ENCODE results near the gene SDHC. TPM values are rescaled to one million over a fixed set of nuclear protein-coding genes. Genes with fewer than 3 reads are reported as not detected.

Gene SDHC
- total and polyA plus RNA-seq, 2 of the 13 experiments (the other 11 are each of a cell fraction or from before 2014, with no cell fraction given), result 27.1 to 229 TPM

DNA sequence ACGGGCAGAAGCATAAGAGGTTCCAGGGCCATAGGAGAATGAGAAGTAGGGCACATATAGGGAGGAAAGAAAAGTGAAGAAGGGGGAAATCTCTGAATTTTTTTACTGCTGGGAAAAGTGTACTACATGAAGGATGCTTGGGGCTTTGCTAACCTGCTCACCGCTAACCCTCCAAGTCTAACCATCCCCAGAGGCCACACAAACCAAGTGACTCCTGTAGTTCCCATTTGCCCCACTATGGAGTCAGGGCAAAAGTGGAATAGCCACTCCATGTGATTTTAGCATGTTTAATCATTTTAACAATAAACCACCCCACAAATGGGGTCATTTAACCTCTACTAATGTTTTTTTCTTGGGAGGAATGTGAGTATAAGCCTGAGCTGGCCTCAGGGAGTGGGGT lies 29.1 kb upstream of the SDHC start:
- intact Hi-C loops (cut with micrococcal nuclease; ENCODE audit: unreplicated experiment), result no loop called here
- Histone ChIP-seq H3K27ac (ENCODE audit: extremely low read length, insufficient read depth, low read length) (no peak overlapping the region), H3K9ac (ENCODE audit: insufficient read depth, low read depth, low read length) (no peak overlapping the region), H3K4me1 (ENCODE audit: insufficient read depth, low read length) (peaks cover 17% of the 10 kb centered on the region), H3K79me2 (ENCODE audit: insufficient read depth, low read length) (no peaks in the 10 kb centered on the region), H3K36me3 (replicated peaks in 1 of 2; ENCODE audit: control insufficient read depth in 1 of 2, insufficient read depth in 2 of 2, low read length in 2 of 2) (no peaks in the 10 kb centered on the region), H2AFZ (ENCODE audit: low read length) (no peak overlapping the region), H3K4me2 (ENCODE audit: low read depth, low read length) (no peak overlapping the region), H3K27me3 (ENCODE audit: control insufficient read depth in 1 of 2, insufficient read depth in 2 of 2, low read length in 2 of 2) (no peaks in the 10 kb centered on the region; a peak in 1 of 5 replicates), H3K4me3 (replicated peaks in 1 of 3; ENCODE audit: insufficient read depth in 1 of 3, low read depth in 2 of 3, low read length in 3 of 3) (no peak overlapping the region), H3K9me3 (ENCODE audit: low read length) (no peaks in the 10 kb centered on the region), H4K20me1 (ENCODE audit: insufficient read depth, low read length) (no peaks in the 10 kb centered on the region)
- no peak for TF ChIP-seq SUZ12 (IDR thresholded peaks at IDR 0.05; ENCODE audit: low read depth, low read length)
- TF ChIP-seq, protein P1, sequence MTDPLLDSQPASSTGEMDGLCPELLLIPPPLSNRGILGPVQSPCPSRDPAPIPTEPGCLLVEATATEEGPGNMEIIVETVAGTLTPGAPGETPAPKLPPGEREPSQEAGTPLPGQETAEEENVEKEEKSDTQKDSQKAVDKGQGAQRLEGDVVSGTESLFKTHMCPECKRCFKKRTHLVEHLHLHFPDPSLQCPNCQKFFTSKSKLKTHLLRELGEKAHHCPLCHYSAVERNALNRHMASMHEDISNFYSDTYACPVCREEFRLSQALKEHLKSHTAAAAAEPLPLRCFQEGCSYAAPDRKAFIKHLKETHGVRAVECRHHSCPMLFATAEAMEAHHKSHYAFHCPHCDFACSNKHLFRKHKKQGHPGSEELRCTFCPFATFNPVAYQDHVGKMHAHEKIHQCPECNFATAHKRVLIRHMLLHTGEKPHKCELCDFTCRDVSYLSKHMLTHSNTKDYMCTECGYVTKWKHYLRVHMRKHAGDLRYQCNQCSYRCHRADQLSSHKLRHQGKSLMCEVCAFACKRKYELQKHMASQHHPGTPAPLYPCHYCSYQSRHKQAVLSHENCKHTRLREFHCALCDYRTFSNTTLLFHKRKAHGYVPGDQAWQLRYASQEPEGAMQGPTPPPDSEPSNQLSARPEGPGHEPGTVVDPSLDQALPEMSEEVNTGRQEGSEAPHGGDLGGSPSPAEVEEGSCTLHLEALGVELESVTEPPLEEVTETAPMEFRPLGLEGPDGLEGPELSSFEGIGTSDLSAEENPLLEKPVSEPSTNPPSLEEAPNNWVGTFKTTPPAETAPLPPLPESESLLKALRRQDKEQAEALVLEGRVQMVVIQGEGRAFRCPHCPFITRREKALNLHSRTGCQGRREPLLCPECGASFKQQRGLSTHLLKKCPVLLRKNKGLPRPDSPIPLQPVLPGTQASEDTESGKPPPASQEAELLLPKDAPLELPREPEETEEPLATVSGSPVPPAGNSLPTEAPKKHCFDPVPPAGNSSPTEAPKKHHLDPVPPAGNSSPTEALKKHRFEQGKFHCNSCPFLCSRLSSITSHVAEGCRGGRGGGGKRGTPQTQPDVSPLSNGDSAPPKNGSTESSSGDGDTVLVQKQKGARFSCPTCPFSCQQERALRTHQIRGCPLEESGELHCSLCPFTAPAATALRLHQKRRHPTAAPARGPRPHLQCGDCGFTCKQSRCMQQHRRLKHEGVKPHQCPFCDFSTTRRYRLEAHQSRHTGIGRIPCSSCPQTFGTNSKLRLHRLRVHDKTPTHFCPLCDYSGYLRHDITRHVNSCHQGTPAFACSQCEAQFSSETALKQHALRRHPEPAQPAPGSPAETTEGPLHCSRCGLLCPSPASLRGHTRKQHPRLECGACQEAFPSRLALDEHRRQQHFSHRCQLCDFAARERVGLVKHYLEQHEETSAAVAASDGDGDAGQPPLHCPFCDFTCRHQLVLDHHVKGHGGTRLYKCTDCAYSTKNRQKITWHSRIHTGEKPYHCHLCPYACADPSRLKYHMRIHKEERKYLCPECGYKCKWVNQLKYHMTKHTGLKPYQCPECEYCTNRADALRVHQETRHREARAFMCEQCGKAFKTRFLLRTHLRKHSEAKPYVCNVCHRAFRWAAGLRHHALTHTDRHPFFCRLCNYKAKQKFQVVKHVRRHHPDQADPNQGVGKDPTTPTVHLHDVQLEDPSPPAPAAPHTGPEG (CRISPR knock-in tag; IDR thresholded peaks at IDR 0.05), result no peak
- TF ChIP-seq SP1 (IDR thresholded peaks at IDR 0.05), result no peak
- no peak for TF ChIP-seq SP1 (CRISPR knock-in tag; IDR thresholded peaks at IDR 0.05)
- TF ChIP-seq MIXL1 (CRISPR knock-in tag; IDR thresholded peaks at IDR 0.05), result no peak
- no peak for TF ChIP-seq ZSCAN31 (CRISPR knock-in tag; IDR thresholded peaks at IDR 0.05; ENCODE audit: low read depth)
- TF ChIP-seq, protein P2, sequence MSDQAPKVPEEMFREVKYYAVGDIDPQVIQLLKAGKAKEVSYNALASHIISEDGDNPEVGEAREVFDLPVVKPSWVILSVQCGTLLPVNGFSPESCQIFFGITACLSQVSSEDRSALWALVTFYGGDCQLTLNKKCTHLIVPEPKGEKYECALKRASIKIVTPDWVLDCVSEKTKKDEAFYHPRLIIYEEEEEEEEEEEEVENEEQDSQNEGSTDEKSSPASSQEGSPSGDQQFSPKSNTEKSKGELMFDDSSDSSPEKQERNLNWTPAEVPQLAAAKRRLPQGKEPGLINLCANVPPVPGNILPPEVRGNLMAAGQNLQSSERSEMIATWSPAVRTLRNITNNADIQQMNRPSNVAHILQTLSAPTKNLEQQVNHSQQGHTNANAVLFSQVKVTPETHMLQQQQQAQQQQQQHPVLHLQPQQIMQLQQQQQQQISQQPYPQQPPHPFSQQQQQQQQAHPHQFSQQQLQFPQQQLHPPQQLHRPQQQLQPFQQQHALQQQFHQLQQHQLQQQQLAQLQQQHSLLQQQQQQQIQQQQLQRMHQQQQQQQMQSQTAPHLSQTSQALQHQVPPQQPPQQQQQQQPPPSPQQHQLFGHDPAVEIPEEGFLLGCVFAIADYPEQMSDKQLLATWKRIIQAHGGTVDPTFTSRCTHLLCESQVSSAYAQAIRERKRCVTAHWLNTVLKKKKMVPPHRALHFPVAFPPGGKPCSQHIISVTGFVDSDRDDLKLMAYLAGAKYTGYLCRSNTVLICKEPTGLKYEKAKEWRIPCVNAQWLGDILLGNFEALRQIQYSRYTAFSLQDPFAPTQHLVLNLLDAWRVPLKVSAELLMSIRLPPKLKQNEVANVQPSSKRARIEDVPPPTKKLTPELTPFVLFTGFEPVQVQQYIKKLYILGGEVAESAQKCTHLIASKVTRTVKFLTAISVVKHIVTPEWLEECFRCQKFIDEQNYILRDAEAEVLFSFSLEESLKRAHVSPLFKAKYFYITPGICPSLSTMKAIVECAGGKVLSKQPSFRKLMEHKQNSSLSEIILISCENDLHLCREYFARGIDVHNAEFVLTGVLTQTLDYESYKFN (CRISPR knock-in tag; conservative IDR thresholded peaks at IDR 0.05), result no peak
- no peak for TF ChIP-seq ZNF138 (CRISPR knock-in tag; IDR thresholded peaks at IDR 0.05; ENCODE audit: low read depth)
- TF ChIP-seq, protein P3, sequence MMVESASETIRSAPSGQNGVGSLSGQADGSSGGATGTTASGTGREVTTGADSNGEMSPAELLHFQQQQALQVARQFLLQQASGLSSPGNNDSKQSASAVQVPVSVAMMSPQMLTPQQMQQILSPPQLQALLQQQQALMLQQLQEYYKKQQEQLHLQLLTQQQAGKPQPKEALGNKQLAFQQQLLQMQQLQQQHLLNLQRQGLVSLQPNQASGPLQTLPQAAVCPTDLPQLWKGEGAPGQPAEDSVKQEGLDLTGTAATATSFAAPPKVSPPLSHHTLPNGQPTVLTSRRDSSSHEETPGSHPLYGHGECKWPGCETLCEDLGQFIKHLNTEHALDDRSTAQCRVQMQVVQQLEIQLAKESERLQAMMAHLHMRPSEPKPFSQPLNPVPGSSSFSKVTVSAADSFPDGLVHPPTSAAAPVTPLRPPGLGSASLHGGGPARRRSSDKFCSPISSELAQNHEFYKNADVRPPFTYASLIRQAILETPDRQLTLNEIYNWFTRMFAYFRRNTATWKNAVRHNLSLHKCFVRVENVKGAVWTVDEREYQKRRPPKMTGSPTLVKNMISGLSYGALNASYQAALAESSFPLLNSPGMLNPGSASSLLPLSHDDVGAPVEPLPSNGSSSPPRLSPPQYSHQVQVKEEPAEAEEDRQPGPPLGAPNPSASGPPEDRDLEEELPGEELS (CRISPR knock-in tag; IDR thresholded peaks at IDR 0.05), result no peak
- TF ChIP-seq FOXO1 (CRISPR knock-in tag; IDR thresholded peaks at IDR 0.05), result no peak
- CTCF ChIA-PET (ENCODE audit: low intra/inter-chr PET ratio, low total read pairs), result no interaction called here
- POLR2A ChIA-PET, result no interaction called here
- DNase-seq (ENCODE audit: low spot score) (no peak), ATAC-seq (peak; percentile 45; the same call in 2 of the 3 replicates), FAIRE-seq (no peak)
- in situ Hi-C loops (cut with HindIII; ENCODE audit: extremely low pct_ligation_motif_present, low pct_unique_long_range_greater_than_20kb), result no loop called here
- BruUV-seq (replicated peaks), result no TSS peak
- 86% methylated on average over 2 of the region's 2 CpGs for WGBS (ENCODE audit: low lambda C conversion rate)
